DND-41 (cell line): Measurements from ENCODE around the gene ATXN8OS.

Experiments used
- CTCF ChIP-seq: IDR thresholded peaks from 2 replicates; pipeline ENCODE4 v1.5.1; 2012; ENCODE audit warnings: borderline replicate concordance, low read length, moderate library complexity, mild to moderate bottlenecking; ENCODE audit not compliant: poor library complexity, severe bottlenecking; ENCODE audit errors: extremely low read depth
- EZH2 ChIP-seq: IDR thresholded peaks from 3 replicates; pipeline ENCODE4 v1.6.1; 2012; ENCODE audit warnings: borderline replicate concordance, low read depth, mild to moderate bottlenecking, moderate library complexity, low read length, inconsistent platforms; ENCODE audit not compliant: severe bottlenecking

GRCh38 chr13:70104481-70104880 lies 3.1 kb upstream of the ATXN8OS start:
- no peak for TF ChIP-seq CTCF
- TF ChIP-seq EZH2, result no peak
